Transverse colon (tissue), 4 donors: ENCODE measurements around the gene TCP11L1.

ENCODE experiments used
- CTCF ChIP-seq, 5 experiments: fragments of 200-600 bp in 3 of 5; fragments of 450-650 bp in 2 of 5; sonication (generic) in 3 of 5; IDR thresholded peaks; 1 replicate in 2 of 5; 2 replicates in 3 of 5; pipeline ENCODE4 v1.5.1; 2016 to 2017; ENCODE audit warnings: antibody characterized with exemption in 5 of 5, inconsistent platforms in 3 of 5, mild to moderate bottlenecking in 2 of 5, moderate library complexity in 1 of 5
- EP300 ChIP-seq: sonication (generic); formaldehyde crosslinking; IDR thresholded peaks from one replicate; pipeline ENCODE4 v1.6.1; 2017; ENCODE audit warnings: antibody characterized with exemption, low read depth
- POLR2AphosphoS5 ChIP-seq, 3 donors: sonication (generic); formaldehyde crosslinking; IDR thresholded peaks; one replicate each; pipeline ENCODE4 v1.6.1; 2016; ENCODE audit warnings: antibody characterized with exemption in 3 of 3

GRCh38 chr11:33068611-33069340 is 29.4 kb downstream of the TCP11L1 start:
- TF ChIP-seq EP300: no peak
- TF ChIP-seq CTCF (IDR thresholded peaks at IDR 0.05): no peak
- TF ChIP-seq POLR2AphosphoS5 (IDR thresholded peaks at IDR 0.05): no peak
